SIG-M5 treated with dmso at 0.1 percent for 504 hours (cell line): ENCODE data around the gene NEDD4L.

Experiments
- DNase-seq: peaks from one replicate; lab custom pipeline; 2025; ENCODE audit not compliant: unreplicated experiment; lab: John Stamatoyannopoulos, UW

NEDD4L gene

GRCh38 chr18:58177896-58178470, 134.0 kb downstream of the NEDD4L start:
- DNase-seq: no peak

GRCh38 chr18:58178511-58178910, 134.5 kb downstream of the NEDD4L start:
- no peak for DNase-seq

GRCh38 chr18:58180172-58180571, 136.1 kb downstream of the NEDD4L start:
- DNase-seq: no peak

- peak; percentile 32 for DNase-seq
These were observed 136.8 kb downstream of the NEDD4L start for GRCh38 chr18:58180738-58181353.

- no peak for DNase-seq
These were observed 138.0 kb downstream of the NEDD4L start for GRCh38 chr18:58181988-58182387.

GRCh38 chr18:58183226-58183625, 139.2 kb downstream of the NEDD4L start:
- no peak for DNase-seq

- DNase-seq: no peak
These were observed 142.4 kb downstream of the NEDD4L start for GRCh38 chr18:58186258-58186948.

- DNase-seq: no peak
These were observed 143.6 kb downstream of the NEDD4L start for GRCh38 chr18:58187674-58188073.

- no peak for DNase-seq
These were observed 145.0 kb downstream of the NEDD4L start for GRCh38 chr18:58188996-58189395.

GRCh38 chr18:58190842-58191530, 147.0 kb downstream of the NEDD4L start:
- DNase-seq: no peak

- DNase-seq: no peak
These were observed 147.6 kb downstream of the NEDD4L start for GRCh38 chr18:58191626-58192025.

GRCh38 chr18:58192519-58192918, 148.5 kb downstream of the NEDD4L start:
- no peak for DNase-seq

GRCh38 chr18:58194028-58194427, 150.0 kb downstream of the NEDD4L start:
- DNase-seq: no peak

- DNase-seq: peak; percentile 14
These were observed 151.3 kb downstream of the NEDD4L start for GRCh38 chr18:58195278-58195765.

- DNase-seq: no peak
These were observed 152.1 kb downstream of the NEDD4L start for GRCh38 chr18:58196164-58196563.

- no peak for DNase-seq
These were observed 153.2 kb downstream of the NEDD4L start for GRCh38 chr18:58196881-58197872.

GRCh38 chr18:58201268-58201667, 157.2 kb downstream of the NEDD4L start:
- no peak for DNase-seq

GRCh38 chr18:58201733-58202730, 158.0 kb downstream of the NEDD4L start:
- DNase-seq: no peak

- DNase-seq: no peak
These were observed 160.9 kb downstream of the NEDD4L start for GRCh38 chr18:58204776-58205442.
